ENCODE data around the gene SYT11.

- TF ChIP-seq ARID4B (CRISPR knock-in tag; IDR thresholded peaks at IDR 0.05) (no peak), ZNF143 (CRISPR knock-in tag; IDR thresholded peaks at IDR 0.05) (no peak), UBTF (IDR thresholded peaks at IDR 0.05; ENCODE audit: borderline replicate concordance in 1 of 2, low read depth in 2 of 2, low read length in 2 of 2) (no peak)
Measured at GRCh38 chr1:155833665-155834295, 25.6 kb upstream of the SYT11 start.
